GM12878 (cell line): ENCODE measurements around the gene ZNF397. TPM values are rescaled to one million over a fixed set of nuclear protein-coding genes. Genes with fewer than 3 reads are reported as not detected.

ENCODE experiments used
- ATAC-seq: fragments of 200-7000 bp; cut with Tn5 transposase; 3 replicates; pipeline ENCODE4 v1.9.1; 2020; ENCODE audit warnings: mild to moderate bottlenecking, moderate library complexity
- BruUV-seq: library from RNA; stranded (reverse); fragments of 400-500 nt; replicated peaks from 2 replicates; lab custom pipeline; 2021; lab: Mats Ljungman, UMichigan
- CTCF ChIA-PET: fragments of 300-600 bp; sonication (Branson Sonifier 250); formaldehyde crosslinking; extraction: SDS; loops from one replicate; lab custom pipeline; 2021; ENCODE audit warnings: inconsistent platforms; lab: Yijun Ruan, JAX
- POLR2A ChIA-PET: fragments of 350-600 bp; formaldehyde crosslinking; extraction: SDS; loops from one replicate; lab custom pipeline; 2021; ENCODE audit warnings: inconsistent platforms; lab: Charles Lee
- RAD21 ChIA-PET: fragments of 300-600 bp; sonication (Branson Sonifier 250); formaldehyde crosslinking; loops from one replicate; lab custom pipeline; 2023; ENCODE audit warnings: antibody characterized with exemption; ENCODE audit not compliant: unreplicated experiment; lab: Charles Lee
- SMC1A ChIA-PET: fragments of 300-600 bp; sonication (Branson Sonifier 250); formaldehyde crosslinking; loops from one replicate; lab custom pipeline; 2023; ENCODE audit not compliant: unreplicated experiment, uncharacterized antibody; lab: Charles Lee
- DNase-seq: peaks from one replicate; pipeline ENCODE4 v3.0.0-alpha.2; 2011; ENCODE audit warnings: low read depth, low spot score
- FAIRE-seq: peaks from 3 replicates; lab custom pipeline; 2011; peaks lifted over from hg19 to GRCh38; lab: Jason Lieb, UNC
- H2AFZ ChIP-seq: 2 replicates; pipeline ENCODE4 v1.6.0; 2011; ENCODE audit warnings: low read depth, low read length, control low read depth; ENCODE audit not compliant: control insufficient read depth
- H3K27ac ChIP-seq: 2 replicates; pipeline ENCODE4 v1.5.1; 2011; ENCODE audit warnings: control low read depth; ENCODE audit not compliant: control insufficient read depth, insufficient read depth
- H3K27me3 ChIP-seq, 2 experiments: replicated peaks in 1 of 2; 2 replicates each; pipeline versions ENCODE4 v1.6.0 to v1.6.1; 2011; ENCODE audit warnings: low read length in 1 of 2; ENCODE audit not compliant: control insufficient read depth in 2 of 2, insufficient read depth in 2 of 2
- H3K36me3 ChIP-seq, 2 experiments: 2 replicates each; pipeline ENCODE4 v1.5.1; 2011; ENCODE audit warnings: low read length in 1 of 2; ENCODE audit not compliant: control insufficient read depth in 2 of 2, insufficient read depth in 2 of 2
- H3K4me1 ChIP-seq: 2 replicates; pipeline ENCODE4 v1.6.1; 2011; ENCODE audit warnings: mild to moderate bottlenecking, low read length, moderate library complexity, mixed read lengths; ENCODE audit not compliant: control insufficient read depth, insufficient read depth
- H3K4me2 ChIP-seq: 2 replicates; pipeline ENCODE4 v1.6.0; 2011; ENCODE audit warnings: control low read depth; ENCODE audit not compliant: control insufficient read depth, insufficient read depth
- H3K4me3 ChIP-seq: fragments of 200-600 bp; sonication (generic); 2 replicates; pipeline ENCODE4 v1.5.1; 2016
- H3K79me2 ChIP-seq: 2 replicates; pipeline ENCODE4 v1.6.0; 2011; ENCODE audit warnings: low read length; ENCODE audit not compliant: control insufficient read depth, insufficient read depth
- H3K9ac ChIP-seq: 2 replicates; pipeline ENCODE4 v1.8.0; 2011; ENCODE audit warnings: low read length, control low read depth, mixed read lengths; ENCODE audit not compliant: control insufficient read depth, insufficient read depth
- H3K9me3 ChIP-seq: replicated peaks from 3 replicates; pipeline ENCODE4 v1.5.1; 2011; ENCODE audit warnings: mild to moderate bottlenecking, low read length; ENCODE audit not compliant: control insufficient read depth, insufficient read depth
- H4K20me1 ChIP-seq: 2 replicates; pipeline ENCODE4 v1.6.0; 2011; ENCODE audit not compliant: control insufficient read depth, insufficient read depth
- ASH2L ChIP-seq: fragments of 300-600, 200-600 bp; sonication (generic); IDR thresholded peaks from 2 replicates; pipeline ENCODE4 v1.6.1; 2017; ENCODE audit warnings: low read depth, mild to moderate bottlenecking, borderline replicate concordance
- BMI1 ChIP-seq: fragments of 450-650 bp; IDR thresholded peaks from 2 replicates; pipeline ENCODE4 v1.6.1; 2016; ENCODE audit warnings: mild to moderate bottlenecking, moderate library complexity, borderline replicate concordance
- BRCA1 ChIP-seq: IDR thresholded peaks from 2 replicates; pipeline ENCODE4 v1.6.1; 2011; ENCODE audit warnings: low read depth, low read length, improper control_type of control experiment
- EED ChIP-seq: sonication (generic); IDR thresholded peaks from 2 replicates; pipeline ENCODE4 v1.6.1; 2016; ENCODE audit warnings: antibody characterized with exemption, low read depth
- IKZF2 ChIP-seq, 2 experiments: fragments of 450-650 bp; IDR thresholded peaks; 2 replicates each; pipeline ENCODE4 v1.6.1; 2017; ENCODE audit warnings: mild to moderate bottlenecking in 2 of 2, moderate library complexity in 2 of 2
- RUNX3 ChIP-seq: IDR thresholded peaks from 2 replicates; pipeline ENCODE4 v1.6.1; 2012; ENCODE audit warnings: low read length, inconsistent platforms
- TCF3 ChIP-seq: IDR thresholded peaks from 2 replicates; pipeline ENCODE4 v1.6.1; 2012; ENCODE audit warnings: low read depth, mild to moderate bottlenecking, low read length, borderline replicate concordance; ENCODE audit not compliant: insufficient read depth
- ZSCAN29 ChIP-seq: fragments of 450-650 bp; IDR thresholded peaks from 2 replicates; pipeline ENCODE4 v1.6.1; 2017; ENCODE audit warnings: mild to moderate bottlenecking, moderate library complexity
- WGBS: methylation state at CpG from one replicate; pipeline ENCODE4 v1.1.6; 2016; ENCODE audit warnings: low lambda C conversion rate; ENCODE audit not compliant: insufficient replicate concordance, insufficient coverage; ENCODE audit errors: missing lambda C conversion rate; 5-methylcytosine and 5-hydroxymethylcytosine counted together
- in situ Hi-C: fragments of 300-500 bp; cut with MboI; formaldehyde crosslinking; loops from 9 replicates; pipeline ENCODE4 v1.14.3; 2018; ENCODE audit warnings: mixed read lengths
- intact Hi-C: fragments of 100-400 bp; cut with micrococcal nuclease; formaldehyde crosslinking; loops from one replicate; pipeline ENCODE4 v1.14.2; 2022; ENCODE audit not compliant: unreplicated experiment
- polyA plus RNA-seq, 11 experiments: library from polyadenylated mRNA; depleted of rRNA in 4 of 11; unstranded in 6 of 11; stranded (reverse) in 5 of 11; fragments of >200 nt; fragmentation: Nextera tagmentation in 4 of 11; fragmentation: Illumina TruSeq in 1 of 11; extraction: Ambion mirVana in 4 of 11; extraction: Trizol in 1 of 11; gene quantifications; 1 replicate in 1 of 11; 2 replicates in 10 of 11; pipeline versions ENCODE4 v1.2.1 to v1.2.3, GENCODE V29; 2011 to 2016; ENCODE audit warnings: inconsistent platforms in 2 of 11, missing spikeins in 2 of 11, low read depth in 1 of 11
- total RNA-seq, 4 experiments: library from RNA; depleted of rRNA in 3 of 4; stranded (reverse); fragments of >200 nt in 3 of 4; fragmentation: Illumina TruSeq in 1 of 4; extraction: Trizol in 1 of 4; gene quantifications; 2 replicates each; pipeline versions ENCODE4 v1.2.1 to v1.2.3, GENCODE V29; 2013 to 2021
- TF ChIP-seq, protein P1 (sequence below): fragments of 450-650 bp; IDR thresholded peaks from 2 replicates; pipeline ENCODE4 v1.6.1; 2017; ENCODE audit warnings: antibody characterized with exemption, mild to moderate bottlenecking, moderate library complexity
- TF ChIP-seq, protein P2 (sequence below): fragments of 450-650 bp; IDR thresholded peaks from 2 replicates; pipeline ENCODE4 v1.6.1; 2017; ENCODE audit warnings: mild to moderate bottlenecking, low read depth, inconsistent platforms; ENCODE audit not compliant: poor library complexity, severe bottlenecking
- TF ChIP-seq, protein P3 (sequence below): fragments of 450-650 bp; IDR thresholded peaks from 2 replicates; pipeline ENCODE4 v1.6.1; 2017; ENCODE audit warnings: low read depth, mild to moderate bottlenecking, moderate library complexity
- TF ChIP-seq, protein P4 (sequence below): IDR thresholded peaks from 2 replicates; pipeline ENCODE4 v1.6.1; 2011; ENCODE audit warnings: low read depth, low read length, improper control_type of control experiment, borderline replicate concordance

Gene ZNF397
- total and polyA plus RNA-seq, 10 of the 15 experiments (the other 5 are each of a cell fraction or from before 2014, with no cell fraction given), result 5.2 to 13.3 (median 10.8) TPM

DNA sequence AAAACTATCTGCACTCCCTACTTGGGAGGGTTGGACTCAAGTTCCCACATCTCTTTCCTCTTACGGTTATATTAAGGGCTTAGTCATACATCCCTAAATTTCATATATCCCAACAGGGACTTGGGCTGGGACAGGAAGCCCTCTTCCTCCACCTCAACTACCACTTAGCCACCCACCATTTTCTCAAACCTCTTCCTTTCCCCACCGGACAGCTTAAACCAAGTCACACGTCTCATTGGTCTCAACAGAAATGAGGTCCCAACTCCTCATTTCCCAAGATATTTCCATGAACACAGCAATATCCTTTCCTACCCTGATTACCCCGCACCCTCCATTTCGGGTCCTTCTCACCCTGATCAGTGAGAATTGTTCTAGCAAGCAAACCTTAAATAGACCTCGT lies 48.5 kb downstream of the ZNF397 start (continued):
- TF ChIP-seq, protein P1, sequence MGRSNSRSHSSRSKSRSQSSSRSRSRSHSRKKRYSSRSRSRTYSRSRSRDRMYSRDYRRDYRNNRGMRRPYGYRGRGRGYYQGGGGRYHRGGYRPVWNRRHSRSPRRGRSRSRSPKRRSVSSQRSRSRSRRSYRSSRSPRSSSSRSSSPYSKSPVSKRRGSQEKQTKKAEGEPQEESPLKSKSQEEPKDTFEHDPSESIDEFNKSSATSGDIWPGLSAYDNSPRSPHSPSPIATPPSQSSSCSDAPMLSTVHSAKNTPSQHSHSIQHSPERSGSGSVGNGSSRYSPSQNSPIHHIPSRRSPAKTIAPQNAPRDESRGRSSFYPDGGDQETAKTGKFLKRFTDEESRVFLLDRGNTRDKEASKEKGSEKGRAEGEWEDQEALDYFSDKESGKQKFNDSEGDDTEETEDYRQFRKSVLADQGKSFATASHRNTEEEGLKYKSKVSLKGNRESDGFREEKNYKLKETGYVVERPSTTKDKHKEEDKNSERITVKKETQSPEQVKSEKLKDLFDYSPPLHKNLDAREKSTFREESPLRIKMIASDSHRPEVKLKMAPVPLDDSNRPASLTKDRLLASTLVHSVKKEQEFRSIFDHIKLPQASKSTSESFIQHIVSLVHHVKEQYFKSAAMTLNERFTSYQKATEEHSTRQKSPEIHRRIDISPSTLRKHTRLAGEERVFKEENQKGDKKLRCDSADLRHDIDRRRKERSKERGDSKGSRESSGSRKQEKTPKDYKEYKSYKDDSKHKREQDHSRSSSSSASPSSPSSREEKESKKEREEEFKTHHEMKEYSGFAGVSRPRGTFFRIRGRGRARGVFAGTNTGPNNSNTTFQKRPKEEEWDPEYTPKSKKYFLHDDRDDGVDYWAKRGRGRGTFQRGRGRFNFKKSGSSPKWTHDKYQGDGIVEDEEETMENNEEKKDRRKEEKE, result no peak
- TF ChIP-seq, all 136 proteins: peak for 0

DNA sequence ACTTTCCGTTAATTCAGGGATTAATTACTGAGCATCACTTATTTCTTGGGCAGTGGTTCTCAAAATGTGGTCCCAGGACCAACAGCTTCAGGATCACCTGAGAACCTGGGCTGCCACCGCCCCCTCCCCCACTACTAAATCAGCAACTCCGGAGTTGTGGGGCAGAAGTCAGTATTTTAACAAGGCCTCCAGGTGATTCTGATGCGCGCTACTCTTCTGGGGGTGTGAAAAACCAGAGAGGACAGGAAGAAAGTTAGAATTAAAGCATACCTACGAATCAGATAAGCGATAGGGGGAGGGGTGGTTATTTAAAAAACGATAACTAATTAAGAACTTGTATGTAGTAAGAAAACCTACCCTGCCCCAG lies 48.9 kb downstream of the ZNF397 start:
- H3K9ac ChIP-seq, result peak overlapping the region; percentile 86
- peak overlapping the region; percentile 96 for H3K4me2 ChIP-seq
- WGBS, result 3% methylated on average over 8 of the region's 8 CpGs
- peaks cover 16% of the 10 kb centered on the region for H3K9me3 ChIP-seq
- H3K79me2 ChIP-seq, result peaks cover 22% of the 10 kb centered on the region
- peaks cover 0 to 10% of the 10 kb centered on the region in 2 experiments; a peak in 2 of 4 replicates for H3K36me3 ChIP-seq
- no peaks in the 10 kb centered on the region; the same call in 1 of the 2 replicates for H3K4me1 ChIP-seq
- intact Hi-C loops (loop anchor here (1.0 to 5.0 kb wide), 3 partner anchors 49 to 247 kb away; partner anchors contain the start of genes MAPRE2 and ZNF24), in situ Hi-C loops (loop anchor here (5.0 kb wide), 2 partner anchors 47 to 53 kb away; partner anchors contain the start of genes ZNF24 and ZNF397)
- POLR2A ChIA-PET, result interaction anchor here (0.7 to 2.4 kb wide), 6 partner anchors 17 to 248 kb away, joined by 3 to 13 read pairs (median 3); partner anchors contain the start of genes ZNF24 and ZNF397
- peak overlapping the region; percentile 85 for H2AFZ ChIP-seq
- FAIRE-seq (no peak), ATAC-seq (peak; percentile 46), DNase-seq (no peak)
- BruUV-seq, result TSS peak; percentile 84
- CTCF ChIA-PET, result interaction anchor here (0.6 to 1.3 kb wide), 4 partner anchors 48 to 509 kb away, joined by 3 to 6 read pairs (median 3); no protein-coding TSS in a partner anchor
- RAD21 ChIA-PET, result interaction anchor here (1.1 to 1.8 kb wide), 4 partner anchors 51 to 66 kb away, joined by 3 to 5 read pairs (median 4); partner anchors contain the start of gene ZNF24
- no peaks in the 10 kb centered on the region for H4K20me1 ChIP-seq
- peak overlapping the region; percentile 92 for H3K27ac ChIP-seq
- no peaks in the 10 kb centered on the region for H3K27me3 ChIP-seq
- peak overlapping the region; percentile 83 for H3K4me3 ChIP-seq
- SMC1A ChIA-PET, result interaction anchor here (1.0 to 4.2 kb wide), 7 partner anchors 9 to 65 kb away, joined by 3 to 21 read pairs (median 10); partner anchors contain the start of genes ZNF24 and ZNF397
- TF ChIP-seq, protein P2, sequence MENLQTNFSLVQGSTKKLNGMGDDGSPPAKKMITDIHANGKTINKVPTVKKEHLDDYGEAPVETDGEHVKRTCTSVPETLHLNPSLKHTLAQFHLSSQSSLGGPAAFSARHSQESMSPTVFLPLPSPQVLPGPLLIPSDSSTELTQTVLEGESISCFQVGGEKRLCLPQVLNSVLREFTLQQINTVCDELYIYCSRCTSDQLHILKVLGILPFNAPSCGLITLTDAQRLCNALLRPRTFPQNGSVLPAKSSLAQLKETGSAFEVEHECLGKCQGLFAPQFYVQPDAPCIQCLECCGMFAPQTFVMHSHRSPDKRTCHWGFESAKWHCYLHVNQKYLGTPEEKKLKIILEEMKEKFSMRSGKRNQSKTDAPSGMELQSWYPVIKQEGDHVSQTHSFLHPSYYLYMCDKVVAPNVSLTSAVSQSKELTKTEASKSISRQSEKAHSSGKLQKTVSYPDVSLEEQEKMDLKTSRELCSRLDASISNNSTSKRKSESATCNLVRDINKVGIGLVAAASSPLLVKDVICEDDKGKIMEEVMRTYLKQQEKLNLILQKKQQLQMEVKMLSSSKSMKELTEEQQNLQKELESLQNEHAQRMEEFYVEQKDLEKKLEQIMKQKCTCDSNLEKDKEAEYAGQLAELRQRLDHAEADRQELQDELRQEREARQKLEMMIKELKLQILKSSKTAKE, result peak; percentile 66
- TF ChIP-seq, protein P3, sequence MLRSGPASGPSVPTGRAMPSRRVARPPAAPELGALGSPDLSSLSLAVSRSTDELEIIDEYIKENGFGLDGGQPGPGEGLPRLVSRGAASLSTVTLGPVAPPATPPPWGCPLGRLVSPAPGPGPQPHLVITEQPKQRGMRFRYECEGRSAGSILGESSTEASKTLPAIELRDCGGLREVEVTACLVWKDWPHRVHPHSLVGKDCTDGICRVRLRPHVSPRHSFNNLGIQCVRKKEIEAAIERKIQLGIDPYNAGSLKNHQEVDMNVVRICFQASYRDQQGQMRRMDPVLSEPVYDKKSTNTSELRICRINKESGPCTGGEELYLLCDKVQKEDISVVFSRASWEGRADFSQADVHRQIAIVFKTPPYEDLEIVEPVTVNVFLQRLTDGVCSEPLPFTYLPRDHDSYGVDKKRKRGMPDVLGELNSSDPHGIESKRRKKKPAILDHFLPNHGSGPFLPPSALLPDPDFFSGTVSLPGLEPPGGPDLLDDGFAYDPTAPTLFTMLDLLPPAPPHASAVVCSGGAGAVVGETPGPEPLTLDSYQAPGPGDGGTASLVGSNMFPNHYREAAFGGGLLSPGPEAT, result no peak
- TF ChIP-seq ASH2L (no peak), EED (0 out of 2 replicates have a peak, but pooled peaks have one; percentile 17), ZSCAN29 (no peak), BMI1 (no peak), TCF3 (no peak), BRCA1 (no peak), IKZF2 (IDR thresholded peaks at IDR 0.05) (no peak), RUNX3 (no peak)
- TF ChIP-seq, protein P4, sequence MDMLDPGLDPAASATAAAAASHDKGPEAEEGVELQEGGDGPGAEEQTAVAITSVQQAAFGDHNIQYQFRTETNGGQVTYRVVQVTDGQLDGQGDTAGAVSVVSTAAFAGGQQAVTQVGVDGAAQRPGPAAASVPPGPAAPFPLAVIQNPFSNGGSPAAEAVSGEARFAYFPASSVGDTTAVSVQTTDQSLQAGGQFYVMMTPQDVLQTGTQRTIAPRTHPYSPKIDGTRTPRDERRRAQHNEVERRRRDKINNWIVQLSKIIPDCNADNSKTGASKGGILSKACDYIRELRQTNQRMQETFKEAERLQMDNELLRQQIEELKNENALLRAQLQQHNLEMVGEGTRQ, result no peak
